Activated naive CD4-positive, alpha-beta T cell treated with Interleukin-2 at 50 U/mL for 16 hours (primary cell): Measurements from ENCODE around the gene DRG2.

Source experiments
- DNase-seq: peaks from one replicate; pipeline ENCODE4 v3.0.0-alpha.2; 2020

The DRG2 gene

DNA sequence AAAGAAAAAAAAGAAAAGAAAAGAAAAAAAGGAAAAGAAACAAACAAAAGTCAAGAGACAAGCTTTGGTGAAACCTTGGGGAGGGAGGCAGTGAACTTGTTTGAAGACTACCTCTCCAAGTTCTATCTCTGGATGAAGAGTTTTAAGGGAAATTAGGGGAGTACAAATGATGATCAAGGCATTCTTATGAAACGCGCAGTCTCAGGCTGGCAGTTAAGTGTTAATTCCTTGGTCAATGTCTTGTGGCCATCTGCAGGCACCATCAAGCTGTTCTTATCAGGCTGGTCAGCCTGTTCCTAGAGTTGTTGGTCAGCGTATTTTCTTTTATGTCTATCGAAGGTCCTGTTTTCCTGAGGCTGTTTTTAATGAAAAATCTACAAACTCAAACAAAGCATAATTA is 8.2 kb upstream of the DRG2 start:
- no peak for DNase-seq

DNA sequence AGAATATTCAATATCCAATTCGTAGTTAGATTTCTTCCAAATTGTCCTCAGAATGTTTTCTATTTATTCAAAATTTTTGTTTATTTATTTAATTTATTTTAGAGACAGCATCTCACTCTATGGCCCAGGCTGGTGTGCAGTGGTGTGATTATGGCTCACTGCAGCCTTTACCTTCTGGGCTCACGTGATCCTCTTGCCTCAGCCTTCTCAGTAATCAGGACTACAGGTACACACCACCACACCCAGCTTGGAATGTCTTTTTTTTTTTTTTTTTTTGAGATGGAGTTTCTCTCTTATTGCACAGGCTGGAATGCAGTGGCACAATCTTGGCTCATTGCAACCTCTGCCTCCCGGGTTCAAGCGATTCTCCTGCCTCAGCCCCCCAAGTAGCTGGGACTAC is 3.5 kb upstream of the DRG2 start:
- DNase-seq, result no peak

DNA sequence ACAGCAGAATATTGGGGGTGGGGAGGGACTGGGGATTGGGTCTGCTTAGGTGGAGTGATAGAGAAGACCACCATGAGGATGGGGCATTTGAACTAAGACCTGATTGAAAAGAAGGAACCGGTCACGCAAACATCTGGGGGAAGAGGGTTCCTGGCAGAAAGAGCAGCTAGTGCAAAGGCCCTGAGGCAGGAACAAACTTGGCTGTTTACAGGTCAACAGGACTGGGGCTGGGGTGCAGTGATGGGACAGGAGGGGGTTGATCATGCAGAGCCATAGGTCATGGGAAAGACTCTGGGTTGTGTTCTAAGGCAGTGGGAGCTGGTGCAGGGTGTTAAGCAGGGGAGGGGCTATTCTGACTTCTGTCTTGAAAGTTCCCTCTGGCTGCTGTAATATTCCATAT is 1.9 kb downstream of the DRG2 start:
- DNase-seq, result no peak

DNA sequence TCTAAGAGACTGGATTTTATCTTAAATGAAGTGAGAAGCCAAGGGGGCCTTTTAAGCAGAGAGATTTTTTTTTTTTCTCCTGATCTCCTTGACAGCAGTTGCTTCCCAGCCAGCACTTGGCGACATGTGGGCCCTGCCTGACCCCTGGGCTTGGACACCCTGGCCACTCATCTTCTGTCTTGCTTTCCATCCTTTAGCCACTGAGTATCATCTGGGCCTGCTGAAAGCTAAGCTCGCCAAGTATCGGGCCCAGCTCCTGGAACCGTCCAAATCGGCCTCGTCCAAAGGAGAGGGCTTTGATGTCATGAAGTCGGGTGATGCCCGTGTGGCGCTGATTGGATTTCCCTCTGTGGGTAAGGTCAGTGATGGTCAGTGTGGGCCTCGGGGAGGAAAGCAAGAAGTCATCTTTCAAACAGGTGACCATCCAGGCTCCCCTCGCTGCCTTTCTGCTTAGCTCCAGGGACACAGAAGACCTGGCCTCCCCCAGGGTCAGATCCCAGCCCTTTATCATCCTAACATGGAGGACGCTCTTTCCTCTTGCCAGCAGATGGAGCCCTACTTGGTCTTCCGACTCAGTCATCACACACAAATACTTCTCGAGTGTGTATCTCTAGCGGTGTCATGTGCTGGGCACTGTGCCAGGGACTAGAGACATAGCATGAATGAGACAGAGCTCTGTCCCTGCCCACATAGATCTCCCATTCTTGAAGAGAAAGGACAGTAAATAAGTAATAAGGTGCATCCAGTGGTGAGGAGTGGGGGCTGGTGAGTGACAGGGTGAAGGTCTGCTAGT is 6.1 kb downstream of the DRG2 start:
- no peak for DNase-seq

DNA sequence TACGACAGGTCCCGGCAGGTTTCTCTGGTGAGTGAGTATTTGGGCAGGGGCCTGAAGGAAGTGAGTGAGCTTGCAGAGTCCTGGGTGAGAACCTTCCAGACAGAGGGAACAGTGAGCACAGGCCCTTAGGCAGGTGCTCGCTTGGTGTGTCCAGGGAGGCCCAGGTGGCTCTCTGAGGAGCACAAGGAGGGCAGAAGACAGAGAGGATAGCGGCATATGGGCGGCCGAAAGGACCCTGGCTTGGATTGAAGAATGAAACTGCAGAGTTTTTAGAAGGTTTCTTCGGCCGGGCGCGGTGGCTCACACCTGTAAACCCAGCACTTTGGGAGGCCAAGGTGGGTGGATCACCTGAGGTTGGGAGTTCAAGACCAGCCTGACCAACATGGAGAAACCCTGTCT is 6.7 kb downstream of the DRG2 start:
- no peak for DNase-seq

DNA sequence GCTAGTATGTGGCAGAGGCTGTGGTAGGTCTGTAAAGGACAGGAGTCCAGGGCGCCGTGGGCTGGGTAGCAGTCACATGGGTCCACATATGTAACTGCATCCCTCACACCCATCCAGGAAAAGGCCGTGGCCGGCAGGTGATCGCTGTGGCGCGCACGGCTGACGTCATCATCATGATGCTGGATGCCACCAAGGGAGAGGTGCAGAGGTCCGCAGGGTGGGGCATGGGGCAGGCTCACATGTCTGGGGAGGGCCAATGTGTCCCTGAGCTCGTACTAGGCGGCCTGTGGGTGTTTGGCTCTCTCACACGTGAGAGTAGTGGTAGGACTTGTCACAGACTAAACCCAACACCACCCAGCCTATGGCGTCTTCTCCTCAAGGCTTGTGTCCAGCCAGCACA is 11.8 kb downstream of the DRG2 start:
- DNase-seq, result no peak

DNA sequence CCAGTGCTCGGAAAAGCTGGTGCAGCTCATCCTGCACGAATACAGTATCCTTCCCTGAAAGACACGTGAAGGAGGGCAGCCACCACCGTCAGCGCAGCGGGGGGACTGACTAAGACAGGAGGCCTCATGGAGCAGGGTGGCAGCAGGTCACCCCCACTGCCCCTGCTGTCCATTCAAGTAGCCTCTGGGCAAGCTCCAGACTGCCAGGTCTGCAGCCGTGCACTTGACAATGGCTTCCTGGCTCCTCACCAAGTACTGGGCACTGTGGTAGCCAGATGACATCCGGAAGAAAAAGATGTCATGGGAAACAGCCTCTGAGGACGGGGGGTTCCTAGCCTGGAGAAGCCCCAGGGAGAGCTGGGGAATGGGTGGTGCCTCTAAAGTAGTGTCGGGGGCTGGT is 12.9 kb downstream of the DRG2 start:
- no peak for DNase-seq

DNA sequence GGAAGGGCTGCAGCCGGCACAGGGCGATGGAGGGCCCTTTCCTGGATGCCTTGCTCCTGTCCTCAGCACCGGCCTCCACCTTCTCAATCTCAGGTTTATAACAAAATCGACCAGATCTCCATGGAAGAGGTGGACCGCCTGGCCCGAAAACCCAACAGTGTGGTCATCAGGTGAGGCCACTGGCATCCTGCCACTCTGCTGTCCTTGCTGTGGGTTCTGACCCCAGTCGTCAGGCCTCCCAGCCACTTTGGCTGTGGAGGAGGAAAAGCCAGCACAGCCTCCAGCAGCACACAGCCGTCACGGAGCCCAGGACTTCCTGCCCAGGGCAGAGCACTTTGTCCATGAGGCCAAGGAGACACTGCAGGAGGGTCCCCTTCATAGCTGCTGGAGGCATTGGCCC is 14.1 kb downstream of the DRG2 start:
- no peak for DNase-seq

DNA sequence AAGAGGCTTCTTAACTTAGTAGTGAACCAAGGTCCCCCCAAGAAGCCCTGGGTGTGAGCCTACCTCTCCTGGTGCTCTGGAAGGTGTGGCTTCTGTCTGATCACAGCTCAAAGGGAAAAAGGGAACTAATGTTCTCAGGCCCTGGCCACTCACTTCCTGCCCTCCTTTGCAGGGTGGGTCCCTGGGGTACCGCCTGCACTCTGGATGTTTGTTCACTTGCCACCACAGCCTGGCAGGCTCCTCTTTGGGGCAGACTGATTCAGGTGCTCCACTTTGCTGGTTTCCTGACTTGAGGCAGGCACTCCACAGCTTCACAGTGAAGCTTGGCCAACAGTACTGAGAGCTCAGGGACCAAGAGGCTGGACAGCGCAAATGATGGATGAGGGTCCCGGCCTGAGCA is 14.9 kb downstream of the DRG2 start:
- no peak for DNase-seq

DNA sequence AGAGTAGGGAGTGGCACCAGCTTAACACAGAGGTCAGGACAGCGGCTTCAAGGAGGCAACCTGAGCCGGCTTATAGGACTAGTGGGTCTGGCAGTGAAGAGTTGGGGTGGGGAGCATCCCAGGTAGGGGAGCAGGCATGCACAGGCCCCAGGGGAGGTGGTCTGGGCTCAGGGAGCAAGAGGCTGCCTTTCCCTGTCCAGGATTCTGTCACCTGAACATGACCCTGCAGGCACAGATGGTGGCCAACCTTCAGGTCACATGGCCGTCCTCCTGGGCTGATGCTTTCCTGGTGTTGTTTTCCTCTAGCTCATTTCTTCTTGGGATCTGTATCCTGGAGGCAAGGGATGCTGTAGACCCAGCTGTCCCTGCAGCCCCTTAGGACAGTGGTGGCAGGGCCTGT is 17.3 kb downstream of the DRG2 start:
- no peak for DNase-seq

DNA sequence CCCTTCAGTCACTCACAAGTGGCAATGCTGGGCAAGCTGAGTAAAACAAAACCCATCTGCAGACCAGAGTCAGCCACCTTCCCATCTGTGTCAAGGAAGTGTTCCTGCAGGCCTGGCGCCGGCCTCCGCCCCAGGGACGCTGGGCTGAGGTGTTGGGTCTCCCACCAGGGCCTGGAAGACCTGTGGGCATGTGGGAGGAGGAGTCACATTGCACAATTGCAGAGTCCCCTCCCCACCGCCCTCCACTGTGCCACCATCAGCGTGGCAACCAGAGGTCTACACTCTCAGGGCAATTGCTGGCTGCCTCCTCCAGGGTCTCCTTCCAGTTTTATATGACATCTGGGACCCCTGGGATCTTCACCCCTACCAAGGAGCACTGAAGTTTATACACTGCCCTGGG is 17.8 kb downstream of the DRG2 start:
- no peak for DNase-seq

DNA sequence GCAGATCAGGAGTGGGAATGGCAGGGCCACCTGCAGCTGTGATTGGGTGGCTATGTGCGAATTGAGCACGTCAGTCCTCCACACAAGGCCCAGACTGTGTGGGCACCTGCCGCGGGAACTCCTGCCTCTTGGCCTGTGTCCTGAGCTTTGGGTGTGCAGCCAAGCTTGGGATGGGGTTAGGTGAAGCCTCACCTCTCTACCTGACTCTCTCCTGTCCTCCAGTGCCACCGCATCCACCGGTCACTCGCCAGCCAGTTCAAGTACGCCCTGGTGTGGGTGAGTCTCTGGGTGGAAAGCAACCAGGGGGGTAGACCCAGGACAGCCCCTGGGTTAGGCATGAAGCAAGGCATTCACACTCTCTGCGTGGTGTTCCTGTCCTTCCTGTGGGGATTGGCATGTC is 18.5 kb downstream of the DRG2 start:
- DNase-seq, result no peak

DNA sequence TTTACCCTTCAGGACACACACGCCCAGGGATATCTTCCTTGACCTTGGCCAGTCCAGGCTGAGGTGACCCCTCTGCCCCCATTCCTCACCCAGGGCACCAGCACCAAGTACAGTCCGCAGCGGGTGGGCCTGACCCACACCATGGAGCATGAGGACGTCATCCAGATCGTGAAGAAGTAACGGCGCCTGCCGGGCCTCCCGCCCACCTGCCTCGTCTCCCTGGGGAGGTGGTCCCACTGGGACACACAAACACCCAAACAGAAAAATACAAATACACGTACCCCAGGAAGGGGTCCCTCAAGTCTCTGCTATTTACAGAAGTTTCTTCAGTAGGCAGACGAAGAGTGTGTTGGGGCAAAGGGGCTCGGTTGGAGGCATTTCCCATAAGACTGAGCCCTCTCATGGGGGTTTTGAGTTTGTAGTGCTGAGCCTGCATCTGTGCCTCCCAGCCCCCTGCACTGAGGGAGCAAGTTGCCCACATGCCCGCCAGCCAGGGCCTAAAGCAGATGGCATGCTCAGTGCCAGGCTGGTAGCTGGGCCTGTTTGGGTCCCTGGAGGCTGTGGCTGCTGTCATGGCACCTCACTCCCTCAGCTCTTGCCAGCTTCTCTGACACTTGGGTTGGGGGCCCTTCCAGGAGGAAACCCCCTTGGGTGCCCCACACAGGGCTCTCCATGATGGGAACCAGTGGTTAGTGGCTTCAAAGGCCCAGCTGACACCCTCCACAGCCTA is 19.5 kb downstream of the DRG2 start:
- no peak for DNase-seq

DNA sequence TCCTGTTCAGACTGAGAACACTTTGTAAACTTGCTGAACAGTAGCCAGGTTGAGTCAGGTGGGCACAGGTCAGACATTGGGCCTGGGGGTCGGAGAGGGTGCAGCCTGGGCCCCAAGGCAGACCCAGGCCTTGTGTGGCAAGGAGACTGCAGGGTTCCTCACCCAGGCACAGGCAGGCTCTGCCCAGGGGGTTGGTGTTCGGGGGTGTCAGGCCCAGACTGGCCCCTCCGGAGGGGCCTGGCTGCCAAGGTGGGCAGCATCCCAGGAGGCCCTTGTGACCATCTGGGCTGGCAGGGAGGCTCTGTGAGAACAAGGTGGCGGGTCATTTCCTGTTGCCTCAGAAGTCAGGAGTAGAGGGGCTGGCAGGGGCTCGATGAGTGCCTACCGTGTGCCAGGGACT is 20.2 kb downstream of the DRG2 start:
- DNase-seq, result no peak

DNA sequence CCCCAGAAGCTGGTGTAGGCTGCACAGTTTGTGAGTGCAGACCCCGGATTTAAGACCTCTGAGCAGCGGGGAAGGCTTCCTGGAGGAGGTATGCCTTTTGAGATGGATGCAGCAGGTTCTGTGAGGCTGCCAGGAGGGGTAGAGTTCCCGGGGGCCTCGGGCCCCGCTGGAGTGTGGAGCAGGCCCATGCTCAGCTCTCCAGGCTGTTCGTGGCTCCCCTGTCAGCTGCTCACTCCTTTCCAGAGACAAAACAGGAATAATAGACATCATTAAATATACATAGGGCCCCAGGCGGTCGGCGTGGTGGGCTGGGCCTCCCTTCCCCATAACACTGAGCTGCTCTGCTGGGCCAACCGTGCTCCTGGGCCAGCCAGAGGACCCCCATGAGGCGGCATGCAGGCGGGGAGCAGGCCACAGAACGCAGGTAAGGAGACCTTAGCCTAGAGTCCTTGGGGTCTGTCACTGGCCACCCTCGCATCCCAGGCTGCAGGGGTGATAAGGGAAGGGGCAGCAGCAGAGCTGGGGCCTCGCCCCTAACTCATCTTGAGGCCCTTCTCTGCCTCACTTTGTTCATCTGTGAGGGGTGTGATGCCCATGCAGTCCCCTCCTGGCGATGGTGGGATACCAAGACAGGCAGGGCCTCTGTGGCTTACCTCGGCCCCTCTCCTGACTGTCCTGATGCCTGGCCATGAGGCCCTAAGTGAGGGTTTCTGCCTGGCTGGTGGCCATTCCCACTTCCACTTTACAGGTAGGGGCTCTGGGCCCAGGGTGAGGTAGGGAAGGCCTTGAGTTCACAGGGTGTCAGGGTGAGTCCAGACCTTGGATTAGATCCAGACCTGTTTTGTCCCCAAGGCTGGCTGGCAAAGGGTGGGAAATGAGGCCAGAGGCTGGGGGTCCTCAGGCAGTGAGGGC is 20.9 kb downstream of the DRG2 start, which contains the start of gene MYO15A:
MYO15A (plus strand) TSS at position 356 of the 912 bp plus-strand sequence. CDS start 10,045 bp downstream, outside the sequence.
- DNase-seq, result no peak

DNA sequence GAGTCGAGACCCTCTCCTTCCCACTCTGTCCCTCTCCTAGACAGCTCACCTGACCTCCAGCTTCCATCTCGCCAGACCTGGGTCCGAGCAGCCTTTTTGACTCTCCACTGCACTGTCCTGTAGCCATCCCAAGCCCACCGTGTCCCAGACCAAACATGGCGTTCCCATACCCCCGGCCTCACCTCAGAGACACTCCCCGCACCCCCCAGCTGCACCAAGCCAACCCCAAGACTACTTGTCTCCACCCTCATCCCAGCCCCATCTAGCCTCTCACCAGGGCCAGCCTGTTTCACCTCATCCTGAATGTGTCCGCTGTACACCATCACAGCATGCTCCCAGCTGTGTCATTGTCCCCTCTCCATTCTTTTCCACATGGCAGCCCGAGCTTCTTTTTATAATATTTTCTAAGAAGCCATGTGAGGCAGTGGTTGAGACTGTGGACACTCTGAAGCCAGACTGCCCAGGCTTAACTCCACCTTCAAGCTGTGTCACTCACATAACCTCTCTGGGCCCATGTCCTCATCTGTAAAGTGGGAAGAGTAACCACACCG is 22.3 kb downstream of the DRG2 start:
- no peak for DNase-seq

DNA sequence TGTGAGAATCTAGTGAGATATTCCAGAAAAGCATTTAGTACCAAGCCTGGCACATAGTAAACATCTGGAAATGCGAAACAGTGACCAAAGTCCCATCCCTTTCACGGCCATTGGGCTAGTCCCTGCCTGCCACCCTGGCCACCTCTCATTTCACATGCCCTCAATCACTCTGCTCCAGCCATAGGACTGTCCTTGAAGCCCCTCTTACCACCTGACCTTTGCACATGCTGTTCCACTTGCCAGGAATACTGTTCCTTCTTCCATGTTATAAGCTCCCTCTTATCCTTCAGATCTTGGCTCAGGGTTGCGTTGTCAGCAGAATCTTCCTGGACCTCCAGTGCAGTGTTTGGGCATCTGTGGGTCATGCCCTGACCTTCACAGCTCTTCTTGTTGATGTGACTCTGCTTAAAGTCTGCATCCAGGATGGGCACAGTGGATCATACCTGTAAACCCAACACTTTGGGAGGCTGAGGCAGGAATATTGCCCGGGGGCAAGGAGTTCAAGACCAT is 22.9 kb downstream of the DRG2 start:
- DNase-seq, result no peak

DNA sequence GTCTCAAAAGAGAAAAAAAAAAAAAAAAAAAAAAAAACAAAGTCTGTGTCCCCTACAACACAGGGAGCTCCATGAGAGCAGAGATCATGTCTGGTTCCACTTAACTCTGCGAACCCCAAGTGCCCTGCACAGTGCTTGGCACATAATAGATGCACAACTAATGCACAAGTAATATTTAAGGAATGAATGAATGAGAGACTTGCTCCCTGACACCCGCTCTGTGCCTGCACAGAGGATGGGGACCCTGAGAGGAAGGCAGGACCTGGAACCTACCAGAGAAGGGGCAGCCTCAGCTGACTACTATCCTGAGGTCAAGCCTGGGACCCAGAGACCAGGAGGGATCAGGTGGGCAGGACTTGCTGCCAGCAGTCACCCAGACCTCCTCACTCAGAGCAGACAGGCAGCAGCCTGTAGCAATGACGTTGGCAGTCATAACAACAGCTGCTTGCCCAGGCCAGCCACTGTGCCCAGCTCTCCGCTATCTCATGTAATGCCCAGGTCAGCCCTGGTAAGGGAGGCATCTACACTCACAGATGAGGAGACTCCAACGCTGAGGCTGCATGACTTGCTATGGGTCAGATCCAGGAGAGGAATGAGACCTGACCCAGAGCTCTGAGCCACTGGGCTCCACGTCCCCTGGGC is 23.7 kb downstream of the DRG2 start:
- no peak for DNase-seq

DNA sequence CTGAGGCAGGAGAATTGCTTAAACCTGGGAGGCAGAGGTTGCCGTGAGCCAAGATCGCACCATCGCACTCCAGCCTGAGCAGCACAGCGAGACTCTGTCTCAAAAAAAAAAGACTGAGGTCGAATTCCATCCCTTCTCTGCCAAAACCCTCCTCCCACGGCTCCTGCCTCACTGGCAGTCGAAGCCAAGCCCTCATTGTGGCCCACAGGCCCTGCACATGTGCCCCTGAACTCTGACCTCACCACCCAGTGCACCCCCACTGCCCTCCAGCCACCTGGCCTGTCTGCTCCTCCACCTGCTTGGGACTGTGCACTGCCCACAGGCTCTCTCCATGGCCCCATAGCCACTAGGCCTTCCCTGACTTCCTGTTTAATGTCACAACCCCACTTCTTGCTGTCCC is 27.8 kb downstream of the DRG2 start:
- no peak for DNase-seq

DNA sequence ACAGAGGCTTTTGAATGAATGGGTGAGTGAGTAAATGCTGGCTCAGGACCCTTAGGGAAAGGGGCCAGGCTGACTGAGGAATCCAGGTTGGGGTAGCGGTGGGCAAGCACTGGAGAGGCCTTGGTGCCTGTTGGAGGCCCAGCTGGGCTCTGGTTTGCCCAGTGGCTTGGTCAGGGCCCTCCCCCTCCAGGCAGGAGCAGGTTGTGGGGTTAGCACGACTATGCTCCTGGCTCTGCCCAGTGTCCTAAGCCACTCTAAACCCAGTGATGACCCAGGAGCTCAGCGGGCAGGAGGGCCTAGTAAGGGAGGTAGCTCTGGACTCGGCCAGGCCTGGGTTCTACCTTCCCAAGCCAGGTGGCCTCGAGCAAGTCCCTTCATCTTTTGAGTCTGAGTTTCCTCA is 28.3 kb downstream of the DRG2 start:
- no peak for DNase-seq

DNA sequence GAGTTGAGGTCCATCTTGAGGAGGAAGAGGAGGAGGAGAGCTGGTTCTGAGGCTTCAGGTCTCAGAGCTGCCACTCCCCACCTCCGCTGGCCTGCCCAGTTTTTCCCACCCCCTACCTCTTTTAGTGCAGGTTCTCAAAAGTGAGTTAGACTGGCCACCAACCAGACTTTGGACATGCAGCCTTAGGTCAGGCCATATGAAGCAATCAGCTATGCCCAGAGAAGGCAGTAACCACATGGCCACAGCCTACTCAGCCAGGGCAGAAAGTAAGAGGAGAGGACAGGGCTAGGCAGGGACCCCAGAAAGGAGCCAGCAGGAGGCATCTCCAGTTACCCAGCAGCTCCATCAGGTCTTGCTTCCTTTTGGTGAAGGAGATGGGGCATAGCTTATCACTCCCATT is 29.8 kb downstream of the DRG2 start:
- DNase-seq, result no peak
